ENCODE data around the gene RAB40C. TPM values are rescaled to one million over a fixed set of nuclear protein-coding genes. Genes with fewer than 3 reads are reported as not detected.

RAB40C gene
- total and polyA plus RNA-seq, 8 donors, result 17.6 to 101 (median 25.6) TPM

- peaks cover 26 to 76% (median 54%) of the 10 kb centered on the region in 4 donors for H3K36me3 ChIP-seq
- no peak for DNase-seq
- no peaks in the 10 kb centered on the region for H3K9me3 ChIP-seq
- peaks cover 0 to 33% (median 21%) of the 10 kb centered on the region in 4 donors for H3K4me1 ChIP-seq
- H3K4me3 ChIP-seq, result no peak overlapping the region
- 91 to 96% (median 92%) methylated on average over 33 to 46 of the region's 46 CpGs for WGBS, 5 donors
- H3K27ac ChIP-seq, result no peak overlapping the region
- H3K27me3 ChIP-seq, result no peaks in the 10 kb centered on the region
- intact Hi-C loops (cut with DNase I; ENCODE audit: low total_unique reads), result no loop called here
- TF ChIP-seq POLR2A (IDR thresholded peaks at IDR 0.05), result no peak
- no peak for TF ChIP-seq CTCF (IDR thresholded peaks at IDR 0.05)
- no peak for TF ChIP-seq EP300 (IDR thresholded peaks at IDR 0.05)
- no peak for TF ChIP-seq POLR2AphosphoS5 (IDR thresholded peaks at IDR 0.05)
Measured at GRCh38 chr16:544517-544916, 45.3 kb upstream of the RAB40C start.

GRCh38 chr16:546909-547770, 42.7 kb upstream of the RAB40C start:
- H3K27me3 ChIP-seq, result no peaks in the 10 kb centered on the region
- DNase-seq, result peak; percentile 78 to 81
- 66 to 75% (median 71%) methylated on average over 17 to 60 of the region's 60 CpGs for whole genome bisulfite sequencing, 5 donors
- peak overlapping the region in 1 of 4 donors; percentile 23 for H3K4me3 ChIP-seq
- H3K9me3 ChIP-seq, result no peaks in the 10 kb centered on the region
- H3K27ac ChIP-seq, result no peak overlapping the region
- intact Hi-C loops (cut with DNase I; ENCODE audit: low total_unique reads), result no loop called here
- peaks cover 0 to 33% (median 21%) of the 10 kb centered on the region in 4 donors for H3K4me1 ChIP-seq
- H3K36me3 ChIP-seq, result peaks cover 33 to 74% (median 54%) of the 10 kb centered on the region in 4 donors
- TF ChIP-seq CTCF (IDR thresholded peaks at IDR 0.05), result peak in 5 of 7 experiments; percentile 25 to 62 (median 49)
- TF ChIP-seq EP300 (IDR thresholded peaks at IDR 0.05), result no peak
- TF ChIP-seq POLR2A (IDR thresholded peaks at IDR 0.05), result no peak
- peak in 1 of 3 donors; percentile 8 for TF ChIP-seq POLR2AphosphoS5 (IDR thresholded peaks at IDR 0.05)

- Histone ChIP-seq H3K27me3 (no peaks in the 10 kb centered on the region), H3K9me3 (no peaks in the 10 kb centered on the region), H3K36me3 (peaks cover 46 to 79% (median 67%) of the 10 kb centered on the region in 4 donors), H3K27ac (no peak overlapping the region), H3K4me1 (peaks cover 0 to 22% (median 13%) of the 10 kb centered on the region in 4 donors), H3K4me3 (no peak overlapping the region)
- TF ChIP-seq CTCF (IDR thresholded peaks at IDR 0.05), result no peak
- no peak for TF ChIP-seq POLR2A (IDR thresholded peaks at IDR 0.05)
- TF ChIP-seq POLR2AphosphoS5 (IDR thresholded peaks at IDR 0.05), result no peak
- TF ChIP-seq EP300 (IDR thresholded peaks at IDR 0.05), result no peak
- 92 to 97% (median 95%) methylated on average over 18 to 21 of the region's 21 CpGs for WGBS, 5 donors
- intact Hi-C loops (cut with DNase I; ENCODE audit: low total_unique reads), result no loop called here
- DNase-seq, result no peak
Measured at GRCh38 chr16:548586-548985, 41.3 kb upstream of the RAB40C start.

- DNase-seq, result no peak
- H3K4me1 ChIP-seq, result peaks cover 0 to 16% (median 9%) of the 10 kb centered on the region in 4 donors
- TF ChIP-seq CTCF (IDR thresholded peaks at IDR 0.05) (no peak), POLR2A (IDR thresholded peaks at IDR 0.05) (no peak), POLR2AphosphoS5 (IDR thresholded peaks at IDR 0.05) (no peak), EP300 (IDR thresholded peaks at IDR 0.05) (no peak)
- no peaks in the 10 kb centered on the region for H3K27me3 ChIP-seq
- H3K9me3 ChIP-seq, result no peaks in the 10 kb centered on the region
- H3K27ac ChIP-seq, result no peak overlapping the region
- WGBS, 5 donors, result 92 to 98% (median 94%) methylated on average over 22 to 54 of the region's 54 CpGs
- H3K4me3 ChIP-seq, result no peak overlapping the region
- intact Hi-C loops (cut with DNase I; ENCODE audit: low total_unique reads), result no loop called here
- peaks cover 50 to 81% (median 73%) of the 10 kb centered on the region in 4 donors for H3K36me3 ChIP-seq
Measured at GRCh38 chr16:549544-550263, 40.2 kb upstream of the RAB40C start.
